Measurements from ENCODE around the gene MMP24. TPM values are rescaled to one million over a fixed set of nuclear protein-coding genes. Genes with fewer than 3 reads are reported as not detected.

Gene MMP24
- total and polyA plus RNA-seq, 2 experiments from 2014 or later = 0.69 to 1.2 TPM

DNA sequence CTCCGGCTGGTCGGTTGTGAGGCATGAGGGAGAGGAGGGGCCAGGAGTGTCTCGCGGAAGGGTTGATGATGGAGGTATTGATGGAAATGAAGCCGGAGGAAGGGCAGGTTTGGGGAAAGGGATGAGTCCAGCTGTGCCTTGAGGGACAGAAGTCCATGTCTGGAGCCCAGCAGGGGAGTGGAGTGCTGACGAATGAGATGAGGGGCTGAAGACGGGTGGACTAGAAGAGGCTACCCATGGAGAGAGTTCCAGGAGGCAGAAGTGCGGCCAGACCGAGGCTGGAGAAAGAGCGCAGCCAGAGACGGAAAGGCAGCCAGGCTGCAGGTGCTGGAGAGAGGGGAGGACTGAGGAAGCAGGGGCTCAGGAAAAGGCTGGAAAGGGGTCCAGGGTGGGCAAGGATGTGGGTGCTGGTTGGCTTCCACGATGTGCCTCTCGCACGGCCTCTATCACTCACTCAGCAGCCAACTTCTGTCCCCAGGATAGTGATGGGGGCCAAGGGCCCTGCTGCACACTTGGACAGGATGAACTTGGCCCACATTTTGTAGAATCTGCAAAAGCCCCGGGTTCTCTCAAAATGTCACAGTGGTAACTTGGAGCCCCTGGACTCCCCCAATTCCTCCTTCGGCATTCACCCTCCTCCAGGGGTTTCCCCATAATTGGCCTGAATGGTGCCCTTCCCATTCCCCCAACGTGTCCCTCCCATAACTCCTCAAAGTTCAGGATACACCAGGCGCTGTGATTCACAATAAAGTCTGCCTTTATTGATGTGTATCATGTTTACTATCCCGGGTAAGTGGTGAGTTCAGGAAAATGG, 58.7 kb downstream of the MMP24 start:
- peaks cover 39% of the 10 kb centered on the region for H3K79me2 ChIP-seq
- no peaks in the 10 kb centered on the region for H3K36me3 ChIP-seq (replicated peaks; ENCODE audit: insufficient read depth, low read depth)
- peaks cover 8% of the 10 kb centered on the region for H4K20me1 ChIP-seq (ENCODE audit: insufficient read depth, poor library complexity, severe bottlenecking)
- no peaks in the 10 kb centered on the region for H3K27me3 ChIP-seq
- TF ChIP-seq EZH2 (IDR thresholded peaks at IDR 0.05; ENCODE audit: borderline replicate concordance) = no peak
- TF ChIP-seq, protein P1, sequence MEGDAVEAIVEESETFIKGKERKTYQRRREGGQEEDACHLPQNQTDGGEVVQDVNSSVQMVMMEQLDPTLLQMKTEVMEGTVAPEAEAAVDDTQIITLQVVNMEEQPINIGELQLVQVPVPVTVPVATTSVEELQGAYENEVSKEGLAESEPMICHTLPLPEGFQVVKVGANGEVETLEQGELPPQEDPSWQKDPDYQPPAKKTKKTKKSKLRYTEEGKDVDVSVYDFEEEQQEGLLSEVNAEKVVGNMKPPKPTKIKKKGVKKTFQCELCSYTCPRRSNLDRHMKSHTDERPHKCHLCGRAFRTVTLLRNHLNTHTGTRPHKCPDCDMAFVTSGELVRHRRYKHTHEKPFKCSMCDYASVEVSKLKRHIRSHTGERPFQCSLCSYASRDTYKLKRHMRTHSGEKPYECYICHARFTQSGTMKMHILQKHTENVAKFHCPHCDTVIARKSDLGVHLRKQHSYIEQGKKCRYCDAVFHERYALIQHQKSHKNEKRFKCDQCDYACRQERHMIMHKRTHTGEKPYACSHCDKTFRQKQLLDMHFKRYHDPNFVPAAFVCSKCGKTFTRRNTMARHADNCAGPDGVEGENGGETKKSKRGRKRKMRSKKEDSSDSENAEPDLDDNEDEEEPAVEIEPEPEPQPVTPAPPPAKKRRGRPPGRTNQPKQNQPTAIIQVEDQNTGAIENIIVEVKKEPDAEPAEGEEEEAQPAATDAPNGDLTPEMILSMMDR (IDR thresholded peaks at IDR 0.05; ENCODE audit: poor library complexity) = no peak
- H3K9me3 ChIP-seq (ENCODE audit: low read depth) = no peaks in the 10 kb centered on the region
- H3K27ac ChIP-seq = peak overlapping the region; percentile 97
- DNase-seq (ENCODE audit: low spot score) = no peak
- WGBS (ENCODE audit: low lambda C conversion rate, missing lambda C conversion rate) = 42% methylated on average over 19 of the region's 19 CpGs
- H3K4me3 ChIP-seq = peak overlapping the region; percentile 91
- peak overlapping the region; percentile 92 for H3K4me2 ChIP-seq
- no peaks in the 10 kb centered on the region for H3K9me2 ChIP-seq (replicated peaks; ENCODE audit: insufficient read depth)
- peak overlapping the region; percentile 86 for H2AFZ ChIP-seq
- H3K4me1 ChIP-seq (ENCODE audit: insufficient read depth) = peaks cover 22% of the 10 kb centered on the region

DNA sequence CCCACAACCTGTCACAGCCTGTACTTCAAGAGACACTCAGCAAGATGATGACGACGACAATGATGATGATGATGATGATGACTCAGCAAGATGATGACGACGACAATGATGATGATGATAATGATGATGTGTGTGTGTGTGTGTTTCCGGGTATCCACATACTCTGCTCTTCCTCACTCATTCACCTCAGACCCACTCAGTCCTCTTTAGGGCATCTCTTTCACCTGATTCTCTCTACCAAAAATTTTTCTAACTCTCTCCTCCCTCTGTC, 59.3 kb downstream of the MMP24 start:
- Histone ChIP-seq H3K4me2 (peak overlapping the region; percentile 92), H3K36me3 (replicated peaks; ENCODE audit: insufficient read depth, low read depth) (no peaks in the 10 kb centered on the region), H2AFZ (no peak overlapping the region), H3K79me2 (peaks cover 33% of the 10 kb centered on the region), H3K27ac (peak overlapping the region; percentile 97), H3K4me3 (no peak overlapping the region), H3K9me3 (ENCODE audit: low read depth) (no peaks in the 10 kb centered on the region), H3K27me3 (no peaks in the 10 kb centered on the region), H3K9me2 (replicated peaks; ENCODE audit: insufficient read depth) (no peaks in the 10 kb centered on the region), H4K20me1 (ENCODE audit: insufficient read depth, poor library complexity, severe bottlenecking) (peaks cover 8% of the 10 kb centered on the region), H3K4me1 (ENCODE audit: insufficient read depth) (peaks cover 22% of the 10 kb centered on the region)
- TF ChIP-seq EZH2 (IDR thresholded peaks at IDR 0.05; ENCODE audit: borderline replicate concordance) (no peak), EZH2phosphoT487 (IDR thresholded peaks at IDR 0.05; ENCODE audit: low read depth, severe bottlenecking, unreplicated experiment) (no peak)
- TF ChIP-seq, protein P1 (IDR thresholded peaks at IDR 0.05; ENCODE audit: poor library complexity) = no peak
- DNase-seq (ENCODE audit: low spot score) = no peak
- WGBS (ENCODE audit: low lambda C conversion rate, missing lambda C conversion rate) = 78% methylated on average over 5 of the region's 5 CpGs

DNA sequence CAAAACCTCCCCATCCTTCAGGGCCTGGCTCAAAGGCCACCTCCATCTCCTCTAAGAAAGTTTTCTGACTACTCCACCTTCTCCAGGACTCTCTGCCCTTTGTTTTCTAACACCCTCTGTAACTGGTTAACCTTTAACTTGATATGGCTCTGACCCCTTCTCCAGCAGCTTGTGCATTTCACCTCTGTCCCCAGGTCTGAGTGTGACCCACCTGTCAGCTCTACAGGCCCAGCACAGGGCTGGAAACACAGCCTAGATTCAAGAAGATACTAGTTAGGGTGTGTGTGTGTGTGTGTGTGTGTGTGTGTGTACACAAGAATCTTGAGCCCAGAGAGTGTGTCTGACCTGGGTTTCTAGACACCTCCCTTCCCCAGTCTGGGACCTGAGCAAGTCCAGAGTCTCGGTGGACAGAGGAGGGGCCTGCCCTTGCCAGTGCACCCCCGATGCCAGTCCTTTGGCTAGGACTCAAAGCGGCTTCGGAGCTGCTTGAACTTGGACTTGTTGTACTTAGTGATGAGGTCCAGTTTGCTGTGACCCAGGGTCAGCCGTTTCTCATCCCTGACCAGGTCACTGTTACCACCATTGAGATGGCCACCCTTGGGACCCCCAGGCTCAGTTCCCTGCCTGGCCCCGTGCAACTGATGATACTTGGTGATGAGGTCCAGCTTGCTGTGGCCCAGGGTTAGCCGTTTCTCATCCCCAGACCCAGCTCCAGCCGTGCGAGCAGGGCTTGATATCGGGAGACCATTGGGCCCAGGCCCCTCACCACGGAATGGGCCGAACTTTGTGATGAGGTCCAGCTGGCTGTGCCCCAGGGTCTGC, 59.8 kb downstream of the MMP24 start:
- no peaks in the 10 kb centered on the region for H3K27me3 ChIP-seq
- DNase-seq (ENCODE audit: low spot score) = peak; percentile 54
- no peaks in the 10 kb centered on the region for H3K9me3 ChIP-seq (ENCODE audit: low read depth)
- H3K36me3 ChIP-seq (replicated peaks; ENCODE audit: insufficient read depth, low read depth) = no peaks in the 10 kb centered on the region
- peaks cover 30% of the 10 kb centered on the region for H3K79me2 ChIP-seq
- H3K27ac ChIP-seq = peak overlapping the region; percentile 97
- no peak overlapping the region for H2AFZ ChIP-seq
- peak overlapping the region; percentile 92 for H3K4me2 ChIP-seq
- H4K20me1 ChIP-seq (ENCODE audit: insufficient read depth, poor library complexity, severe bottlenecking) = peaks cover 8% of the 10 kb centered on the region
- H3K9me2 ChIP-seq (replicated peaks; ENCODE audit: insufficient read depth) = no peaks in the 10 kb centered on the region
- no peak for TF ChIP-seq EZH2 (IDR thresholded peaks at IDR 0.05; ENCODE audit: borderline replicate concordance)
- TF ChIP-seq, protein P1 (IDR thresholded peaks at IDR 0.05; ENCODE audit: poor library complexity) = no peak
- TF ChIP-seq EZH2phosphoT487 (IDR thresholded peaks at IDR 0.05; ENCODE audit: low read depth, severe bottlenecking, unreplicated experiment) = no peak
- 90% methylated on average over 12 of the region's 12 CpGs for WGBS (ENCODE audit: low lambda C conversion rate, missing lambda C conversion rate)
- H3K4me3 ChIP-seq = no peak overlapping the region
- peaks cover 22% of the 10 kb centered on the region for H3K4me1 ChIP-seq (ENCODE audit: insufficient read depth)
